Breast epithelium (tissue), 4 donors: ENCODE results near the gene TSPEAR. TPM values are rescaled to one million over a fixed set of nuclear protein-coding genes. Genes with fewer than 3 reads are reported as not detected.

ENCODE experiments used
- DNase-seq, 2 donors: peaks; one replicate each; pipeline ENCODE4 v3.0.0-alpha.2; 2019; ENCODE audit warnings: low spot score in 2 of 2
- H3K27ac ChIP-seq, 2 donors: fragments of 200-600 bp; sonication (generic) in 1 of 2; one replicate each; pipeline ENCODE4 v1.5.1; 2016 to 2019; ENCODE audit warnings: mild to moderate bottlenecking in 1 of 2
- H3K27me3 ChIP-seq, 2 donors: fragments of 200-600 bp; sonication (generic) in 1 of 2; one replicate each; pipeline versions ENCODE4 v1.5.1 to v1.6.0; 2017 to 2019; ENCODE audit warnings: control low read depth in 1 of 2, mild to moderate bottlenecking in 1 of 2
- H3K36me3 ChIP-seq: fragments of 200-600 bp; one replicate; pipeline ENCODE4 v1.5.1; 2019
- H3K4me1 ChIP-seq, 2 donors: fragments of 200-600 bp; sonication (generic); one replicate each; pipeline ENCODE4 v1.5.1; 2016 to 2019; ENCODE audit warnings: control low read depth in 1 of 2
- H3K4me3 ChIP-seq, 3 donors: fragments of 200-600 bp; sonication (generic); 1 replicate in 2 of 3; 2 replicates in 1 of 3; pipeline ENCODE4 v1.5.1; 2016 to 2019; ENCODE audit warnings: mild to moderate bottlenecking in 3 of 3, moderate library complexity in 2 of 3
- H3K9me3 ChIP-seq, 2 donors: fragments of 200-600 bp; sonication (generic) in 1 of 2; one replicate each; pipeline ENCODE4 v1.5.1; 2016 to 2019; ENCODE audit warnings: control low read depth in 1 of 2
- CTCF ChIP-seq, 3 donors: fragments of 450-650 bp; IDR thresholded peaks; one replicate each; pipeline ENCODE4 v1.5.1; 2016 to 2017; ENCODE audit warnings: antibody characterized with exemption in 3 of 3, mild to moderate bottlenecking in 3 of 3, moderate library complexity in 3 of 3
- POLR2A ChIP-seq: fragments of 450-650 bp; IDR thresholded peaks from one replicate; pipeline ENCODE4 v1.6.1; 2016; ENCODE audit warnings: antibody characterized with exemption, mild to moderate bottlenecking, moderate library complexity
- POLR2AphosphoS5 ChIP-seq, 3 donors: sonication (generic); formaldehyde crosslinking; IDR thresholded peaks; one replicate each; pipeline ENCODE4 v1.6.1; 2017; ENCODE audit warnings: antibody characterized with exemption in 3 of 3
- intact Hi-C: fragments of 100-400 bp; cut with DNase I; formaldehyde crosslinking; loops from one replicate; pipeline ENCODE4 v1.15.1; 2023; ENCODE audit warnings: low total_unique reads
- total RNA-seq, 3 donors: library from RNA; depleted of rRNA; stranded (reverse); fragments of >200 nt; gene quantifications; one replicate each; pipeline ENCODE4 v1.1.0, GENCODE V29; 2016

TSPEAR gene
- total RNA-seq, 3 donors from 2014 or later: 0.15 TPM; not detected in 2

- Histone ChIP-seq H3K27me3 (peaks cover 0 to 36% of the 10 kb centered on the region in 2 donors), H3K4me3 (no peak overlapping the region), H3K36me3 (no peaks in the 10 kb centered on the region), H3K27ac (peak overlapping the region in 1 of 2 donors; percentile 60), H3K9me3 (peaks cover 4 to 5% of the 10 kb centered on the region in 2 donors), H3K4me1 (no peaks in the 10 kb centered on the region)
- DNase-seq: no peak
- TF ChIP-seq POLR2AphosphoS5 (IDR thresholded peaks at IDR 0.05) (no peak), POLR2A (no peak), CTCF (IDR thresholded peaks at IDR 0.05) (no peak)
- intact Hi-C loops: no loop called here
Observed at GRCh38 chr21:44549525-44550211, 161.7 kb downstream of the TSPEAR start.

GRCh38 chr21:44548922-44549321 lies 162.4 kb downstream of the TSPEAR start:
- peaks cover 0 to 33% of the 10 kb centered on the region in 2 donors for H3K27me3 ChIP-seq
- peak overlapping the region in 2 of 3 donors; percentile 9 to 20 for H3K4me3 ChIP-seq
- TF ChIP-seq POLR2AphosphoS5 (IDR thresholded peaks at IDR 0.05) (no peak), CTCF (IDR thresholded peaks at IDR 0.05) (no peak), POLR2A (no peak)
- intact Hi-C loops: no loop called here
- no peak for DNase-seq
- H3K36me3 ChIP-seq: no peaks in the 10 kb centered on the region
- peaks cover under 1 to 4% of the 10 kb centered on the region in 2 donors for H3K9me3 ChIP-seq
- no peaks in the 10 kb centered on the region for H3K4me1 ChIP-seq
- H3K27ac ChIP-seq: peak overlapping the region; percentile 32 to 60

- H3K36me3 ChIP-seq: no peaks in the 10 kb centered on the region
- no peaks in the 10 kb centered on the region for H3K4me1 ChIP-seq
- intact Hi-C loops: no loop called here
- peaks cover 0 to 7% of the 10 kb centered on the region in 2 donors for H3K9me3 ChIP-seq
- peak overlapping the region; percentile 32 to 60 for H3K27ac ChIP-seq
- DNase-seq: no peak
- peaks cover 0 to 32% of the 10 kb centered on the region in 2 donors for H3K27me3 ChIP-seq
- no peak overlapping the region for H3K4me3 ChIP-seq
- TF ChIP-seq CTCF (IDR thresholded peaks at IDR 0.05) (no peak), POLR2AphosphoS5 (IDR thresholded peaks at IDR 0.05) (no peak), POLR2A (no peak)
Observed at GRCh38 chr21:44548381-44548780, 163.0 kb downstream of the TSPEAR start.

GRCh38 chr21:44547656-44548331 lies 163.6 kb downstream of the TSPEAR start:
- intact Hi-C loops: no loop called here
- Histone ChIP-seq H3K4me3 (no peak overlapping the region), H3K27ac (peak overlapping the region in 1 of 2 donors; percentile 32), H3K9me3 (peaks cover 0 to 10% of the 10 kb centered on the region in 2 donors), H3K27me3 (peaks cover 0 to 30% of the 10 kb centered on the region in 2 donors), H3K36me3 (no peaks in the 10 kb centered on the region), H3K4me1 (no peaks in the 10 kb centered on the region)
- TF ChIP-seq POLR2A (no peak), CTCF (IDR thresholded peaks at IDR 0.05) (no peak), POLR2AphosphoS5 (IDR thresholded peaks at IDR 0.05) (no peak)
- no peak for DNase-seq

GRCh38 chr21:44544566-44544965 lies 166.8 kb downstream of the TSPEAR start:
- no peaks in the 10 kb centered on the region for H3K36me3 ChIP-seq
- peaks cover 0 to 18% of the 10 kb centered on the region in 2 donors for H3K9me3 ChIP-seq
- intact Hi-C loops: no loop called here
- DNase-seq: no peak
- H3K4me3 ChIP-seq: no peak overlapping the region
- TF ChIP-seq CTCF (IDR thresholded peaks at IDR 0.05): no peak
- TF ChIP-seq POLR2AphosphoS5 (IDR thresholded peaks at IDR 0.05): no peak
- no peak for TF ChIP-seq POLR2A
- H3K27me3 ChIP-seq: peaks cover 0 to 19% of the 10 kb centered on the region in 2 donors
- H3K27ac ChIP-seq: no peak overlapping the region
- H3K4me1 ChIP-seq: no peaks in the 10 kb centered on the region
